GM23248 (cell line): ENCODE results near the gene RALY. TPM values are rescaled to one million over a fixed set of nuclear protein-coding genes. Genes with fewer than 3 reads are reported as not detected.

Experiments
- DNase-seq: peaks from one replicate; pipeline ENCODE4 v3.0.0-alpha.2; 2015
- H2AFZ ChIP-seq: fragments of 200-600 bp; sonication (generic); 2 replicates; pipeline ENCODE4 v1.6.1; 2016; ENCODE audit warnings: antibody characterized with exemption
- H3F3A ChIP-seq: fragments of 200-600 bp; sonication (generic); 2 replicates; pipeline ENCODE4 v1.6.1; 2016; ENCODE audit warnings: mild to moderate bottlenecking, antibody characterized with exemption, mixed run types; ENCODE audit not compliant: insufficient read depth
- H3K27ac ChIP-seq: fragments of 200-600 bp; sonication (generic); 2 replicates; pipeline ENCODE4 v1.5.1; 2016; ENCODE audit warnings: mild to moderate bottlenecking
- H3K27me3 ChIP-seq: fragments of 200-600 bp; sonication (generic); replicated peaks from 2 replicates; pipeline ENCODE4 v1.6.1; 2016; ENCODE audit warnings: mild to moderate bottlenecking; ENCODE audit not compliant: insufficient read depth
- H3K36me3 ChIP-seq: fragments of 200-600 bp; sonication (generic); 2 replicates; pipeline ENCODE4 v1.6.1; 2016; ENCODE audit warnings: low read depth, mild to moderate bottlenecking
- H3K4me1 ChIP-seq: fragments of 200-600 bp; sonication (generic); 2 replicates; pipeline ENCODE4 v1.6.1; 2016; ENCODE audit warnings: mild to moderate bottlenecking; ENCODE audit not compliant: insufficient read depth
- H3K4me2 ChIP-seq: fragments of 200-600 bp; sonication (generic); one replicate; pipeline ENCODE4 v1.6.1; 2016; ENCODE audit warnings: mild to moderate bottlenecking; ENCODE audit not compliant: unreplicated experiment
- H3K4me3 ChIP-seq: fragments of 200-600 bp; sonication (generic); 2 replicates; pipeline ENCODE4 v1.5.1; 2016; ENCODE audit warnings: mild to moderate bottlenecking
- H3K79me2 ChIP-seq: fragments of 200-600 bp; sonication (generic); 2 replicates; pipeline ENCODE4 v1.6.1; 2016; ENCODE audit warnings: mild to moderate bottlenecking; ENCODE audit not compliant: insufficient read depth
- H3K9ac ChIP-seq: fragments of 200-600 bp; sonication (generic); 2 replicates; pipeline ENCODE4 v1.6.1; 2016; ENCODE audit warnings: mild to moderate bottlenecking
- H3K9me2 ChIP-seq: fragments of 200-600 bp; sonication (generic); 2 replicates; pipeline ENCODE4 v1.6.1; 2016; ENCODE audit warnings: mixed run types, mild to moderate bottlenecking, moderate library complexity; ENCODE audit not compliant: insufficient read depth
- H3K9me3 ChIP-seq: fragments of 200-600 bp; sonication (generic); one replicate; pipeline ENCODE4 v1.6.1; 2017; ENCODE audit warnings: low read depth
- H4K20me1 ChIP-seq: fragments of 200-600 bp; sonication (generic); 2 replicates; pipeline ENCODE4 v1.6.0; 2016; ENCODE audit not compliant: insufficient read depth
- EZH2 ChIP-seq: fragments of 200-600 bp; sonication (generic); IDR thresholded peaks from 2 replicates; pipeline ENCODE4 v1.6.1; 2018; ENCODE audit warnings: antibody characterized with exemption, mild to moderate bottlenecking; ENCODE audit not compliant: insufficient read depth, poor library complexity, severe bottlenecking
- EZH2phosphoT487 ChIP-seq: fragments of 200-600 bp; sonication (generic); IDR thresholded peaks from 2 replicates; pipeline ENCODE4 v1.6.1; 2018; ENCODE audit warnings: antibody characterized with exemption, moderate library complexity, mild to moderate bottlenecking, low read depth; ENCODE audit not compliant: insufficient read depth
- WGBS, 2 experiments: methylation state at CpG; one replicate each; pipeline ENCODE4 v1.1.6; 2015 to 2017; ENCODE audit warnings: low lambda C conversion rate in 2 of 2, low coverage in 1 of 2; ENCODE audit errors: missing lambda C conversion rate in 2 of 2; 5-methylcytosine and 5-hydroxymethylcytosine counted together
- in situ Hi-C: fragments of 300-500 bp; cut with MboI; formaldehyde crosslinking; loops from 2 replicates; pipeline ENCODE4 v1.15.0; 2020
- polyA plus RNA-seq: library from polyadenylated mRNA; unstranded; fragments of >200 nt; fragmentation: Nextera tagmentation; extraction: Ambion mirVana; gene quantifications from 2 replicates; pipeline ENCODE4 v1.2.1, GENCODE V29; 2016
- total RNA-seq: library from RNA; depleted of rRNA; stranded (reverse); fragments of >200 nt; shearing (Covaris generic); gene quantifications from 2 replicates; pipeline ENCODE4 v1.2.3, GENCODE V29; 2014

The RALY gene
- total and polyA plus RNA-seq, 2 experiments from 2014 or later: 66.3 to 107 TPM

DNA sequence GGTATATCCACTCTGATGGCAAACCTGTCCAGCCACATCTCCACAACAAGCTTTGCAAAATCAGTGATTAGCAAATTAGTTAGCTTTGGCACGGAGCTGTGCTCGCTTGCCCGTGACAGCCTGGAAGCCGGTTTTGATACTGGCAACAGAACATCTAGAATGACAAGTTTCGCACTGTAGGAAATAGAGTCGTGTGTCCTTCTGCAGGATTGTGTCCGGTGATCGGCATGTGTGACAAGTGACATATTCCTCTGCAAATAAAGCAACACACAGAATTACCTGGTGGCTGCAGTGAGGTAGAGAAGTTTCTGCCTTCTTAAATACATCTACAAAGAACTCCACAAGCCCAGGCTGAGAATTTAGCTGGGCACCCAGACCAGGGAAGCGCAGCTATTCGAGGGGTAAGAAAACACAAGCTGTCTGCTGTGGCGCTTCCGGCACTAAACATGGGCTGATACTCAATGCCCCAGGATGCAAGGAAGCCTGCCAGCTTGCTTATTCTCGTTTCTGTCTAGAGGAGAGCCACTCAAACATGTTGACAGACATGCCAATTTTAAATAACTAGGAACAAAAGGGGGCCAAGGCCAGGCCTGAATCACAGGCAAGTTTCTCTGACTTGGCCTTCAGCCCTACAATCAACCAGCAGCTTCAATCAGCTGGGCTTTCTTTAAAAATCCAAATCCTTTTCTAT lies 96.1 kb downstream of the RALY start:
- H3K4me3 ChIP-seq: no peak overlapping the region
- no peak overlapping the region for H2AFZ ChIP-seq
- H3F3A ChIP-seq: peaks cover 90% of the 10 kb centered on the region
- H4K20me1 ChIP-seq: 0 out of 2 replicates have a peak, but pooled peaks cover 2% of the 10 kb centered on the region
- H3K79me2 ChIP-seq: peaks cover 82% of the 10 kb centered on the region
- in situ Hi-C loops: no loop called here
- no peak overlapping the region for H3K4me2 ChIP-seq
- no peaks in the 10 kb centered on the region for H3K9me3 ChIP-seq
- DNase-seq: no peak
- no peak overlapping the region for H3K9ac ChIP-seq
- H3K27ac ChIP-seq: no peak overlapping the region
- H3K36me3 ChIP-seq: peaks cover 66% of the 10 kb centered on the region
- H3K4me1 ChIP-seq: no peaks in the 10 kb centered on the region
- no peaks in the 10 kb centered on the region for H3K9me2 ChIP-seq
- H3K27me3 ChIP-seq: no peaks in the 10 kb centered on the region
- TF ChIP-seq EZH2phosphoT487 (no peak), EZH2 (no peak)
- WGBS, 2 experiments: 77 to 79% methylated on average over 13 of the region's 13 CpGs

GRCh38 chr20:34090645-34091044 lies 96.9 kb downstream of the RALY start:
- H3K27ac ChIP-seq: no peak overlapping the region
- no peaks in the 10 kb centered on the region for H3K27me3 ChIP-seq
- H2AFZ ChIP-seq: no peak overlapping the region
- no peak for DNase-seq
- in situ Hi-C loops: no loop called here
- no peaks in the 10 kb centered on the region for H3K9me3 ChIP-seq
- H3K9me2 ChIP-seq: no peaks in the 10 kb centered on the region
- peaks cover 90% of the 10 kb centered on the region for H3K79me2 ChIP-seq
- H3K4me3 ChIP-seq: no peak overlapping the region
- TF ChIP-seq EZH2 (no peak), EZH2phosphoT487 (no peak)
- H3K4me2 ChIP-seq: no peak overlapping the region
- H3K4me1 ChIP-seq: no peaks in the 10 kb centered on the region
- WGBS, 2 experiments: 96 to 100% methylated on average over 2 of the region's 2 CpGs
- peaks cover 74% of the 10 kb centered on the region for H3K36me3 ChIP-seq
- peaks cover 92% of the 10 kb centered on the region for H3F3A ChIP-seq
- no peak overlapping the region for H3K9ac ChIP-seq
- H4K20me1 ChIP-seq: 0 out of 2 replicates have a peak, but pooled peaks cover 4% of the 10 kb centered on the region

GRCh38 chr20:34091637-34092200 lies 98.0 kb downstream of the RALY start:
- Histone ChIP-seq H3K9me3 (no peaks in the 10 kb centered on the region), H3K4me1 (no peaks in the 10 kb centered on the region), H3K27ac (no peak overlapping the region), H3K4me2 (no peak overlapping the region), H4K20me1 (0 out of 2 replicates have a peak, but pooled peaks cover 4% of the 10 kb centered on the region), H3F3A (peaks cover 92% of the 10 kb centered on the region), H3K9ac (no peak overlapping the region), H3K36me3 (peaks cover 84% of the 10 kb centered on the region), H3K4me3 (no peak overlapping the region), H3K9me2 (no peaks in the 10 kb centered on the region), H3K79me2 (peaks cover 92% of the 10 kb centered on the region), H3K27me3 (no peaks in the 10 kb centered on the region), H2AFZ (no peak overlapping the region)
- in situ Hi-C loops: no loop called here
- TF ChIP-seq EZH2phosphoT487: no peak
- no peak for TF ChIP-seq EZH2
- WGBS, 2 experiments: 91 to 92% methylated on average over 6 of the region's 6 CpGs
- no peak for DNase-seq

- Histone ChIP-seq H2AFZ (no peak overlapping the region), H3K27me3 (no peaks in the 10 kb centered on the region), H3K9me3 (no peaks in the 10 kb centered on the region), H3K4me3 (no peak overlapping the region), H3K27ac (no peak overlapping the region), H3K36me3 (peaks cover 95% of the 10 kb centered on the region), H3K4me1 (no peaks in the 10 kb centered on the region), H4K20me1 (0 out of 2 replicates have a peak, but pooled peaks cover 4% of the 10 kb centered on the region), H3F3A (peaks cover 87% of the 10 kb centered on the region), H3K4me2 (no peak overlapping the region), H3K9ac (no peak overlapping the region), H3K9me2 (no peaks in the 10 kb centered on the region), H3K79me2 (peaks cover 94% of the 10 kb centered on the region)
- no peak for TF ChIP-seq EZH2phosphoT487
- in situ Hi-C loops: no loop called here
- DNase-seq: no peak
- WGBS, 2 experiments: 96% methylated on average over 2 of the region's 2 CpGs
Observed at GRCh38 chr20:34093895-34094294, 100.2 kb downstream of the RALY start.
